Nephron (organoid): ENCODE results near the gene MTUS2.

ENCODE experiments used
- H3K27ac Mint-ChIP-seq, 3 experiments: 2 replicates each; pipeline ENCODE4 v1.8.0; 2020; ENCODE audit warnings: mixed read lengths in 3 of 3, mild to moderate bottlenecking in 2 of 3, moderate library complexity in 1 of 3
- H3K27me3 Mint-ChIP-seq: 2 replicates; pipeline ENCODE4 v1.8.0; 2021; ENCODE audit warnings: low read depth, mild to moderate bottlenecking, moderate library complexity, mixed read lengths
- H3K36me3 Mint-ChIP-seq: 2 replicates; pipeline ENCODE4 v1.8.0; 2020; ENCODE audit warnings: low read depth, mixed read lengths
- H3K4me1 Mint-ChIP-seq: 2 replicates; pipeline ENCODE4 v1.8.0; 2020; ENCODE audit warnings: mixed read lengths
- H3K4me3 Mint-ChIP-seq, 3 experiments: 2 replicates each; pipeline ENCODE4 v1.8.0; 2020; ENCODE audit warnings: mild to moderate bottlenecking in 3 of 3, mixed read lengths in 3 of 3, moderate library complexity in 2 of 3
- H3K9me3 Mint-ChIP-seq: 2 replicates; pipeline ENCODE4 v1.8.0; 2020; ENCODE audit warnings: mixed read lengths
- TF ChIP-seq, protein P1 (sequence below), 3 experiments: fragments of 200-600 bp; sonication (generic); IDR thresholded peaks; one replicate each; pipeline ENCODE4 v1.5.0; 2021; ENCODE audit warnings: antibody characterized with exemption in 3 of 3; ENCODE audit not compliant: unreplicated experiment in 3 of 3

MTUS2 gene

DNA sequence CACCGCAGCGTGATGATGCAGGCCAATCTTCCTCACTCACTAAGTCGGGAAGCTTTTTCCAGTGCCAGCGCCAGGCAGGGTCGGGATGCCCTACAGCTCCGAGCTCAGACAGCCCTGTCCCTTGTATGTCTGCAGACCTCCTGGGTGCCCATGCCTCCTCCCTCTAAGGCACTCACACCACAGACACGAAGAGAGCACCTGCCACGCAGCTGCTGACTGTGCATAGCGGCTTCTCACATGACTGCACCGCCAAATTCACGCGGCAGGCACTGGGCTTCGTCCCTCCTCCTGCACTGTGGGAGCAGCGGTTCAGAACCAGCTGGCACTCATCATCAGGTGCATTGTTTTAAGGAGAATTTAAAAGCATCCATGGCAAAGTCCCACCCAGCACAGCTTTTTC is 687.2 kb downstream of the MTUS2 start:
- Mint-ChIP-seq H3K4me3 (peak overlapping the region; percentile 9 to 80 (median 77)), H3K27ac (peak overlapping the region; percentile 56 to 91 (median 87)), H3K36me3 (no peaks in the 10 kb centered on the region), H3K4me1 (peaks cover 86% of the 10 kb centered on the region), H3K9me3 (no peaks in the 10 kb centered on the region), H3K27me3 (peaks cover 27% of the 10 kb centered on the region)
- TF ChIP-seq, protein P1, sequence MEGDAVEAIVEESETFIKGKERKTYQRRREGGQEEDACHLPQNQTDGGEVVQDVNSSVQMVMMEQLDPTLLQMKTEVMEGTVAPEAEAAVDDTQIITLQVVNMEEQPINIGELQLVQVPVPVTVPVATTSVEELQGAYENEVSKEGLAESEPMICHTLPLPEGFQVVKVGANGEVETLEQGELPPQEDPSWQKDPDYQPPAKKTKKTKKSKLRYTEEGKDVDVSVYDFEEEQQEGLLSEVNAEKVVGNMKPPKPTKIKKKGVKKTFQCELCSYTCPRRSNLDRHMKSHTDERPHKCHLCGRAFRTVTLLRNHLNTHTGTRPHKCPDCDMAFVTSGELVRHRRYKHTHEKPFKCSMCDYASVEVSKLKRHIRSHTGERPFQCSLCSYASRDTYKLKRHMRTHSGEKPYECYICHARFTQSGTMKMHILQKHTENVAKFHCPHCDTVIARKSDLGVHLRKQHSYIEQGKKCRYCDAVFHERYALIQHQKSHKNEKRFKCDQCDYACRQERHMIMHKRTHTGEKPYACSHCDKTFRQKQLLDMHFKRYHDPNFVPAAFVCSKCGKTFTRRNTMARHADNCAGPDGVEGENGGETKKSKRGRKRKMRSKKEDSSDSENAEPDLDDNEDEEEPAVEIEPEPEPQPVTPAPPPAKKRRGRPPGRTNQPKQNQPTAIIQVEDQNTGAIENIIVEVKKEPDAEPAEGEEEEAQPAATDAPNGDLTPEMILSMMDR (IDR thresholded peaks at IDR 0.05; ENCODE audit: unreplicated experiment in 3 of 3) = no peak

DNA sequence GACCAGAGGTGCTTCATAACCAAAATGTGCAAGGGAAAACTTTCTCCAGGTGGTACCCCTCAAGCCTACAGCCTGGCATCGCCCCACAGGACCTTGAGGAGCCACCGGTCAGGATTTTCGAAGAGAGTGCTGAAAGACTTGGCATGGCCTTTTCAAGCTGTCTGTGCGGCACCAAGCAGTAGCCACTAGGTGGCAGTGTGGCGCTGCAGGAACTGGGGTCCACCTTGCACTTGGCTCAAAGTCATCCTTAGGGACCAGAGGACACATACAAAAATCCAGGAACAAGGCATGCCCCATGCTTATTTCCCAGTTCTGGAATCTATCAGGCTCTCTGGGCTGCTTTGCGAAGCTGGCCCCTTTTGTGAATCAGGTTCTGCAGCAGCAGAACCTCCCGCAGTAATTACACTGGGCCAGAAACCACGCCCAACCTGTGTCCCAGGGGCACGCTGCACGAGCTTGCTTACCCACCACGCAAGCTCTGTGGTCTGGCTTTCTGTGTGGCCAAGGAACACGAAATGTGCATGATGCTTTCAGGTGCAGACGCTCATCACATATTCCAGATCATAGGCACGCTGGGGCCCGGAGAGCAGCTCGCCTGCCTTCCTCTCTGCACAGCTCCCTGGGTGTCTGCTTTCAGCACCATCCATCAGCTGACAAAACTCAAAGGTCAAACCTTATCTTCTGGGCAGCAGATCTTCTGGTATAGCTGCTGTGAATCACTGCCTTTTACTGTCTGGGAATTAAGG is 688.2 kb downstream of the MTUS2 start:
- Mint-ChIP-seq H3K36me3 (no peaks in the 10 kb centered on the region), H3K4me3 (peak overlapping the region in 1 of 3 experiments; percentile 34), H3K27ac (peak overlapping the region; percentile 56 to 91 (median 87)), H3K4me1 (peaks cover 82% of the 10 kb centered on the region), H3K27me3 (peaks cover 26% of the 10 kb centered on the region), H3K9me3 (no peaks in the 10 kb centered on the region)
- TF ChIP-seq, protein P1 (IDR thresholded peaks at IDR 0.05; ENCODE audit: unreplicated experiment in 3 of 3) = peak; percentile 96 to 97 (median 96)

DNA sequence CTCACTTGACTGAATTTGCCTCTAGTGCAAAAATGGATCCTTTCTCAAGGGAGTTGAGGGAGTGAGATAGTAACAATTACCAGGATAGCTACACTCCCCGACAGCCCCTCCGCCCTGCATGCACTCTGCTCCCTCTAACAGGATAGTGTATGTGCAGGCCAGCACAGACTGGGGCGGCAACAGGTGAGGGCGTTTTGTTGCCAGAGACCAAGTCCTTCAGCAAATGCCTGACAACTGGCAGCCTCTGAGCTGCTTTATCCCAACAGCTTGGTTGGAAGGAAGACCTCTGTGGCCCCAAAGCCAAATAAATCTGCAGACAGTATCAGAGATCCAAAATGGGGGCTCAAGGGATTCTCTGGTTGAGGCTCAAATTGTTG is 688.7 kb downstream of the MTUS2 start:
- TF ChIP-seq, protein P1 (IDR thresholded peaks at IDR 0.05; ENCODE audit: unreplicated experiment in 3 of 3) = no peak
- Mint-ChIP-seq H3K4me3 (peak overlapping the region in 1 of 3 experiments; percentile 14), H3K9me3 (no peaks in the 10 kb centered on the region), H3K27ac (peak overlapping the region; percentile 56 to 91 (median 68)), H3K27me3 (peaks cover 20% of the 10 kb centered on the region), H3K4me1 (peaks cover 82% of the 10 kb centered on the region), H3K36me3 (peaks cover 3% of the 10 kb centered on the region)

DNA sequence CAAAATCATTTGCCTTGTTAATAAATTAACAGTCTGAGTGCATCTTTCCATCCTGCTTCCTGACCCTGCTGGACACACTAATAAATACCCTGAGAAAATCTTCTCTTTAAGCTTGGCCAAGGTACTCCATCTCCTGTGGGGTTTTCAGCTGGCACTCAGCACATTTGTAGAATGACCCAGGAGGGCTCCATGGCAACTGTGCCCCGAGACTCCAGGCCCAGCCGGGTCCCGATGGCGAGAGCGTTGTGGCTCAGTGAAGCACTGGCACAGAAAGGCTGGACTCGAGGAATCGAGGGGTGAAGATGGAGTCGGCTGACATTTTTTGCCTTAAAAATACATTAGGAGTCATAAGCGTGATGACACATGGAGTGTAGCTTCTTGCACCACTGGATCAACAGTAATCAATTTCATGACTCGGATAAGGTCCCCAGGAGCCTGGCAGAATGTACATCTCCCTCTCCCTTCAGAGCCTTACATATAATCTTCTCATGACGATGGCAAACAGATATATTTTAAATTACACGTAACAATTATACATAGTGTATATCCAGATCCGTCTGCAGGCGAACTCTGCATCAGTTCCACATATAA is 690.0 kb downstream of the MTUS2 start:
- Mint-ChIP-seq H3K27me3 (peaks cover 14% of the 10 kb centered on the region), H3K4me1 (peaks cover 81% of the 10 kb centered on the region), H3K9me3 (no peaks in the 10 kb centered on the region), H3K36me3 (peaks cover 4% of the 10 kb centered on the region), H3K27ac (peak overlapping the region in 2 of 3 experiments; percentile 20 to 48), H3K4me3 (no peak overlapping the region)
- TF ChIP-seq, protein P1 (IDR thresholded peaks at IDR 0.05; ENCODE audit: unreplicated experiment in 3 of 3) = no peak

DNA sequence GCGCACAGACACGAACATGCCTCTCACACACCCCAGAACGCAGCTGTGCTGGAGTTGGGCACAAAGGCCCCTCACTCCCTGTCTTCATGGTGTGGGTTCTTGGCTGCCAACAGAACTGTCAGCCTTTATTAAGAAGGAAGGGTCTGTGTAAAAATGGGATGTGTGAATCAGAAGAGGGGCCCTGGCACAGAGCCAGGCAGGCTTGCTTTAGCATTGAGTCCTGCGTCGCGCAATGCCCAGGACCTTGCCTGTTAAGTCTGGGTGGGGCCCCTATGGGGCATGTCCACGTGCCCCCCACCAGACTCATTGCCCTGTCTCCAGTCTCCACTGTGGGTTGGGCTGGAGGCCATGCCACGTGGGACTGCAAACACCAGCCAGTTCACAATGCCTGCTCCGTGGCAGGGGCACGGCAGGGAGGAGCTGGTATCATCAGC is 690.5 kb downstream of the MTUS2 start:
- TF ChIP-seq, protein P1 (IDR thresholded peaks at IDR 0.05; ENCODE audit: unreplicated experiment in 3 of 3) = no peak
- peaks cover 4% of the 10 kb centered on the region for H3K36me3 Mint-ChIP-seq
- peaks cover 12% of the 10 kb centered on the region for H3K27me3 Mint-ChIP-seq
- no peaks in the 10 kb centered on the region for H3K9me3 Mint-ChIP-seq
- H3K27ac Mint-ChIP-seq = peak overlapping the region in 2 of 3 experiments; percentile 20 to 48
- H3K4me1 Mint-ChIP-seq = peaks cover 76% of the 10 kb centered on the region
- no peak overlapping the region for H3K4me3 Mint-ChIP-seq
